K562 (cell line): Measurements from ENCODE around the gene MYG1. TPM values are rescaled to one million over a fixed set of nuclear protein-coding genes. Genes with fewer than 3 reads are reported as not detected.

Source experiments
- ATF6 ChIP-seq: sonication (generic); formaldehyde crosslinking; IDR thresholded peaks from 2 replicates; pipeline ENCODE4 v1.4.0; 2020; ENCODE audit warnings: mild to moderate bottlenecking, missing genetic modification reagents
- GABPA ChIP-seq: fragments of 200-800 bp; sonication (Bioruptor generic); conservative IDR thresholded peaks from 2 replicates; pipeline ENCODE4 v1.6.1; 2016; ENCODE audit warnings: low read depth, missing genetic modification characterization, missing compliant biosample characterization
- KAT7 ChIP-seq: sonication (generic); formaldehyde crosslinking; IDR thresholded peaks from 2 replicates; pipeline ENCODE4 v1.8.0; 2022; ENCODE audit warnings: missing genetic modification reagents, mild to moderate bottlenecking, borderline replicate concordance
- NFATC3 ChIP-seq: fragments of 450-650 bp; IDR thresholded peaks from 2 replicates; pipeline ENCODE4 v1.6.1; 2017; ENCODE audit warnings: mild to moderate bottlenecking
- NFIC ChIP-seq: fragments of 450-650 bp; IDR thresholded peaks from 2 replicates; pipeline ENCODE4 v1.6.1; 2017; ENCODE audit warnings: mild to moderate bottlenecking, inconsistent platforms
- NR3C1 ChIP-seq: sonication (generic); formaldehyde crosslinking; IDR thresholded peaks from 2 replicates; pipeline ENCODE4 v1.8.1; 2022; ENCODE audit warnings: missing genetic modification reagents
- RBBP5 ChIP-seq: fragments of 200-600 bp; sonication (generic); IDR thresholded peaks from 2 replicates; pipeline ENCODE4 v1.6.1; 2012; ENCODE audit warnings: borderline replicate concordance, mild to moderate bottlenecking, low read length, control low read depth, inconsistent platforms; ENCODE audit not compliant: insufficient read depth, poor library complexity, severe bottlenecking
- TBP ChIP-seq: optimal IDR thresholded peaks from 2 replicates; pipeline ENCODE3; 2011; ENCODE audit warnings: low read depth, low read length, improper control_type of control experiment
- TEAD4 ChIP-seq, 2 experiments: sonication (generic) in 1 of 2; formaldehyde crosslinking in 1 of 2; IDR thresholded peaks; 2 replicates each; pipeline versions ENCODE4 v1.6.1 to v1.8.0; 2012 to 2022; ENCODE audit warnings: borderline replicate concordance in 1 of 2, inconsistent platforms in 1 of 2, low read length in 1 of 2, mild to moderate bottlenecking in 1 of 2, missing genetic modification reagents in 1 of 2
- THRAP3 ChIP-seq: fragments of 450-650 bp; IDR thresholded peaks from 2 replicates; pipeline ENCODE4 v1.6.1; 2016; ENCODE audit warnings: mild to moderate bottlenecking, inconsistent platforms, borderline replicate concordance
- ZBTB2 ChIP-seq: fragments of 450-650 bp; IDR thresholded peaks from 2 replicates; pipeline ENCODE4 v1.6.1; 2016; ENCODE audit warnings: antibody characterized with exemption
- ZHX1 ChIP-seq: fragments of 150-350 bp; conservative IDR thresholded peaks from 2 replicates; pipeline ENCODE4 v1.6.1; 2014; ENCODE audit warnings: low read length
- ZKSCAN8 ChIP-seq: fragments of 200-800 bp; sonication (Bioruptor generic); IDR thresholded peaks from 2 replicates; pipeline ENCODE4 v1.6.1; 2016; ENCODE audit warnings: missing genetic modification characterization, missing compliant biosample characterization
- ZNF324 ChIP-seq: fragments of 250-450 bp; sonication (Bioruptor Pico); IDR thresholded peaks from 2 replicates; pipeline ENCODE4 v1.4.0; 2020; ENCODE audit warnings: mild to moderate bottlenecking
- ZNF561 ChIP-seq: fragments of 450-650 bp; formaldehyde crosslinking; conservative IDR thresholded peaks from 2 replicates; pipeline ENCODE4 v1.4.0; 2020; ENCODE audit warnings: mild to moderate bottlenecking, moderate library complexity
- polyA plus RNA-seq, 8 experiments: library from polyadenylated mRNA; depleted of rRNA in 4 of 8; stranded (reverse) in 5 of 8; unstranded in 3 of 8; fragments of >200 nt; fragmentation: Nextera tagmentation in 2 of 8; fragmentation: Illumina TruSeq in 1 of 8; extraction: Ambion mirVana in 2 of 8; extraction: Trizol in 1 of 8; gene quantifications; 2 replicates each; pipeline versions ENCODE4 v1.2.1 to v1.2.3, GENCODE V29; 2011 to 2014; ENCODE audit warnings: inconsistent platforms in 1 of 8, missing spikeins in 1 of 8
- total RNA-seq, 7 experiments: library from RNA; depleted of rRNA in 6 of 7; stranded (reverse); fragments of >200 nt in 6 of 7; fragmentation: Illumina TruSeq in 2 of 7; extraction: Trizol in 2 of 7; gene quantifications; 2 replicates each; pipeline versions ENCODE4 v1.2.1 to v1.2.3, GENCODE V29; 2011 to 2021; ENCODE audit warnings: low replicate concordance in 1 of 7
- TF ChIP-seq, protein P1 (sequence below): sonication (generic); formaldehyde crosslinking; IDR thresholded peaks from 2 replicates; pipeline ENCODE4 v1.8.1; 2023; ENCODE audit warnings: missing genetic modification reagents, mild to moderate bottlenecking, borderline replicate concordance

Gene MYG1
- total and polyA plus RNA-seq, 9 of the 15 experiments (the other 6 are each of a cell fraction or from before 2014, with no cell fraction given) = 0.45 to 5.6 (median 2.1) TPM

- TF ChIP-seq, protein P1, sequence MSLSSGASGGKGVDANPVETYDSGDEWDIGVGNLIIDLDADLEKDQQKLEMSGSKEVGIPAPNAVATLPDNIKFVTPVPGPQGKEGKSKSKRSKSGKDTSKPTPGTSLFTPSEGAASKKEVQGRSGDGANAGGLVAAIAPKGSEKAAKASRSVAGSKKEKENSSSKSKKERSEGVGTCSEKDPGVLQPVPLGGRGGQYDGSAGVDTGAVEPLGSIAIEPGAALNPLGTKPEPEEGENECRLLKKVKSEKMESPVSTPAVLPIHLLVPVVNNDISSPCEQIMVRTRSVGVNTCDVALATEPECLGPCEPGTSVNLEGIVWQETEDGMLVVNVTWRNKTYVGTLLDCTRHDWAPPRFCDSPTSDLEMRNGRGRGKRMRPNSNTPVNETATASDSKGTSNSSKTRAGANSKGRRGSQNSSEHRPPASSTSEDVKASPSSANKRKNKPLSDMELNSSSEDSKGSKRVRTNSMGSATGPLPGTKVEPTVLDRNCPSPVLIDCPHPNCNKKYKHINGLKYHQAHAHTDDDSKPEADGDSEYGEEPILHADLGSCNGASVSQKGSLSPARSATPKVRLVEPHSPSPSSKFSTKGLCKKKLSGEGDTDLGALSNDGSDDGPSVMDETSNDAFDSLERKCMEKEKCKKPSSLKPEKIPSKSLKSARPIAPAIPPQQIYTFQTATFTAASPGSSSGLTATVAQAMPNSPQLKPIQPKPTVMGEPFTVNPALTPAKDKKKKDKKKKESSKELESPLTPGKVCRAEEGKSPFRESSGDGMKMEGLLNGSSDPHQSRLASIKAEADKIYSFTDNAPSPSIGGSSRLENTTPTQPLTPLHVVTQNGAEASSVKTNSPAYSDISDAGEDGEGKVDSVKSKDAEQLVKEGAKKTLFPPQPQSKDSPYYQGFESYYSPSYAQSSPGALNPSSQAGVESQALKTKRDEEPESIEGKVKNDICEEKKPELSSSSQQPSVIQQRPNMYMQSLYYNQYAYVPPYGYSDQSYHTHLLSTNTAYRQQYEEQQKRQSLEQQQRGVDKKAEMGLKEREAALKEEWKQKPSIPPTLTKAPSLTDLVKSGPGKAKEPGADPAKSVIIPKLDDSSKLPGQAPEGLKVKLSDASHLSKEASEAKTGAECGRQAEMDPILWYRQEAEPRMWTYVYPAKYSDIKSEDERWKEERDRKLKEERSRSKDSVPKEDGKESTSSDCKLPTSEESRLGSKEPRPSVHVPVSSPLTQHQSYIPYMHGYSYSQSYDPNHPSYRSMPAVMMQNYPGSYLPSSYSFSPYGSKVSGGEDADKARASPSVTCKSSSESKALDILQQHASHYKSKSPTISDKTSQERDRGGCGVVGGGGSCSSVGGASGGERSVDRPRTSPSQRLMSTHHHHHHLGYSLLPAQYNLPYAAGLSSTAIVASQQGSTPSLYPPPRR = no peak
- TF ChIP-seq ZNF561 (CRISPR knock-in tag) = 0 out of 2 replicates have a peak, but pooled peaks have one; percentile 11
- TF ChIP-seq TEAD4 (IDR thresholded peaks at IDR 0.05; ENCODE audit: low read length) = no peak
- TF ChIP-seq TEAD4 (CRISPR knock-in tag; IDR thresholded peaks at IDR 0.05; ENCODE audit: borderline replicate concordance) = no peak
- no peak for TF ChIP-seq NFATC3
- 0 out of 2 replicates have a peak, but pooled peaks have one; percentile 35 for TF ChIP-seq ATF6
- TF ChIP-seq ZBTB2 = peak; percentile 7; the same call in 1 of the 2 replicates
- no peak for TF ChIP-seq ZHX1
- TF ChIP-seq TBP = no peak
- TF ChIP-seq ZNF324 (CRISPR knock-in tag) = peak; percentile 54; the same call in 1 of the 2 replicates
- no peak for TF ChIP-seq NFIC
- TF ChIP-seq THRAP3 = no peak
- TF ChIP-seq GABPA (tag) = no peak; the same call in 1 of the 2 replicates
- TF ChIP-seq ZKSCAN8 = no peak
- TF ChIP-seq RBBP5 = peak; percentile 16
- 0 out of 2 replicates have a peak, but pooled peaks have one; percentile 54 for TF ChIP-seq KAT7 (CRISPR knock-in tag)
- TF ChIP-seq NR3C1 (CRISPR knock-in tag) = no peak
Measured at GRCh38 chr12:53252349-53252916, 47.1 kb upstream of the MYG1 start (continued).
